Measurements from ENCODE around the gene CALHM3.

Gene CALHM3

GRCh38 chr10:103433858-103434257 lies 45.2 kb downstream of the CALHM3 start:
- Histone ChIP-seq H4K91ac (ENCODE audit: low read length) (no peak overlapping the region), H3K4ac (ENCODE audit: low read depth in 1 of 2, low read length in 2 of 2) (no peak overlapping the region), H2AFZ (ENCODE audit: low read depth, low read length) (no peak overlapping the region), H3K4me1 (ENCODE audit: control insufficient read depth, insufficient read depth, low read depth, low read length) (no peaks in the 10 kb centered on the region), H2BK15ac (ENCODE audit: low read depth, poor library complexity, severe bottlenecking) (no peak overlapping the region), H3K27me3 (ENCODE audit: control insufficient read depth in 1 of 2, insufficient read depth in 1 of 2, low read length in 2 of 2) (no peaks in the 10 kb centered on the region), H3K14ac (ENCODE audit: low read length in 2 of 2) (no peak overlapping the region), H3K79me1 (replicated peaks; ENCODE audit: low read length, poor library complexity, severe bottlenecking) (peaks cover 17% of the 10 kb centered on the region), H2BK5ac (ENCODE audit: low read depth, low read length, poor library complexity, severe bottlenecking) (no peak overlapping the region), H3K9me3 (ENCODE audit: control insufficient read depth, low read length) (no peaks in the 10 kb centered on the region), H2AK5ac (ENCODE audit: low read length, severe bottlenecking) (no peak overlapping the region), H3K9ac (ENCODE audit: low read length) (peak overlapping the region; percentile 21), H3K27ac (ENCODE audit: low read length, poor library complexity, severe bottlenecking) (no peak overlapping the region), H3K36me3 (ENCODE audit: control insufficient read depth in 1 of 2, insufficient read depth in 2 of 2, low read depth in 1 of 2, low read length in 2 of 2) (peaks cover 54 to 85% of the 10 kb centered on the region in 2 experiments), H2BK120ac (ENCODE audit: low read depth, low read length) (no peak overlapping the region), H2BK12ac (ENCODE audit: low read length in 2 of 2) (no peak overlapping the region), H3K4me3 (ENCODE audit: insufficient read depth in 1 of 2, low read depth in 1 of 2, low read length in 2 of 2) (no peak overlapping the region), H3K23ac (ENCODE audit: low read length in 2 of 2) (no peak overlapping the region), H3K18ac (ENCODE audit: low read depth in 1 of 2, low read length in 2 of 2) (no peak overlapping the region), H4K8ac (ENCODE audit: low read length) (no peak overlapping the region), H3K4me2 (ENCODE audit: low read length, poor library complexity, severe bottlenecking) (no peak overlapping the region)
- DNase-seq: no peak
- 100% methylated on average over 1 of the region's 2 CpGs for WGBS

- Histone ChIP-seq H3K9me3 (ENCODE audit: control insufficient read depth, low read length) (no peaks in the 10 kb centered on the region), H3K79me1 (replicated peaks; ENCODE audit: low read length, poor library complexity, severe bottlenecking) (peaks cover 22% of the 10 kb centered on the region), H2BK12ac (ENCODE audit: low read length in 2 of 2) (no peak overlapping the region), H4K91ac (ENCODE audit: low read length) (no peak overlapping the region), H3K4me3 (ENCODE audit: insufficient read depth in 1 of 2, low read depth in 1 of 2, low read length in 2 of 2) (no peak overlapping the region), H4K8ac (ENCODE audit: low read length) (no peak overlapping the region), H2AFZ (ENCODE audit: low read depth, low read length) (no peak overlapping the region), H2BK120ac (ENCODE audit: low read depth, low read length) (no peak overlapping the region), H3K9ac (ENCODE audit: low read length) (no peak overlapping the region), H3K14ac (ENCODE audit: low read length in 2 of 2) (no peak overlapping the region), H2AK5ac (ENCODE audit: low read length, severe bottlenecking) (no peak overlapping the region), H3K23ac (ENCODE audit: low read length in 2 of 2) (no peak overlapping the region), H3K27me3 (ENCODE audit: control insufficient read depth in 1 of 2, insufficient read depth in 1 of 2, low read length in 2 of 2) (no peaks in the 10 kb centered on the region), H2BK15ac (ENCODE audit: low read depth, poor library complexity, severe bottlenecking) (no peak overlapping the region), H3K4me2 (ENCODE audit: low read length, poor library complexity, severe bottlenecking) (no peak overlapping the region), H3K27ac (ENCODE audit: low read length, poor library complexity, severe bottlenecking) (no peak overlapping the region), H3K36me3 (ENCODE audit: control insufficient read depth in 1 of 2, insufficient read depth in 2 of 2, low read depth in 1 of 2, low read length in 2 of 2) (peaks cover 49 to 89% of the 10 kb centered on the region in 2 experiments), H2BK5ac (ENCODE audit: low read depth, low read length, poor library complexity, severe bottlenecking) (no peak overlapping the region), H3K4ac (ENCODE audit: low read depth in 1 of 2, low read length in 2 of 2) (no peak overlapping the region), H3K4me1 (ENCODE audit: control insufficient read depth, insufficient read depth, low read depth, low read length) (no peaks in the 10 kb centered on the region), H3K18ac (ENCODE audit: low read depth in 1 of 2, low read length in 2 of 2) (no peak overlapping the region)
- 93% methylated on average over 8 of the region's 8 CpGs for WGBS
- peak; percentile 26 for DNase-seq
These were observed 47.1 kb downstream of the CALHM3 start for GRCh38 chr10:103431902-103432301.

DNA sequence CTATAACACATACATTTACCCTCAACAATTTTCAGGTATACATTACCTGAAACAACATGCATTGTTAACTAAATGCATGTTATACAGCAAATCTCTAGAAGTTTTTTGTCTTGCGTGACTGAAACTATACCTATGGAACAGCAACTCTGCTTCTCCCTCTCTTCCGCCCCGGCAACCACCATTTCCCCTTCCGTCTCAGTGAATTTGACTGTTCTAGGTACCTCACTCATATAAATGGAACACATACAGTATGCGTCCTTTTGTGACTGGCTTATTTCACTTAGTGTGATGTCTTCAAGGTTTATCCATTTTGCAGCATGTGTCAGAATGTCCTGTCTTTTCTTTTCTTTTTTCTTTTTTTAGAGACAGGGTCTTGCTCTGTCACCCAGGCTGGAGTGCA lies 49.4 kb downstream of the CALHM3 start:
- H2AK5ac ChIP-seq (ENCODE audit: low read length, severe bottlenecking): no peak overlapping the region
- H4K91ac ChIP-seq (ENCODE audit: low read length): no peak overlapping the region
- H3K4me1 ChIP-seq (ENCODE audit: control insufficient read depth, insufficient read depth, low read depth, low read length): no peaks in the 10 kb centered on the region
- H3K9ac ChIP-seq (ENCODE audit: low read length): no peak overlapping the region
- H3K18ac ChIP-seq (ENCODE audit: low read depth in 1 of 2, low read length in 2 of 2): no peak overlapping the region
- DNase-seq: no peak
- no peak overlapping the region for H3K4me2 ChIP-seq (ENCODE audit: low read length, poor library complexity, severe bottlenecking)
- H3K27me3 ChIP-seq (ENCODE audit: control insufficient read depth in 1 of 2, insufficient read depth in 1 of 2, low read length in 2 of 2): no peaks in the 10 kb centered on the region
- H3K27ac ChIP-seq (ENCODE audit: low read length, poor library complexity, severe bottlenecking): no peak overlapping the region
- H3K4ac ChIP-seq (ENCODE audit: low read depth in 1 of 2, low read length in 2 of 2): no peak overlapping the region
- no peaks in the 10 kb centered on the region for H3K9me3 ChIP-seq (ENCODE audit: control insufficient read depth, low read length)
- H3K23ac ChIP-seq (ENCODE audit: low read length in 2 of 2): no peak overlapping the region
- H2BK120ac ChIP-seq (ENCODE audit: low read depth, low read length): no peak overlapping the region
- H3K79me1 ChIP-seq (replicated peaks; ENCODE audit: low read length, poor library complexity, severe bottlenecking): peaks cover 31% of the 10 kb centered on the region
- no peak overlapping the region for H3K14ac ChIP-seq (ENCODE audit: low read length in 2 of 2)
- H2BK15ac ChIP-seq (ENCODE audit: low read depth, poor library complexity, severe bottlenecking): no peak overlapping the region
- no peak overlapping the region for H2BK12ac ChIP-seq (ENCODE audit: low read length in 2 of 2)
- no peak overlapping the region for H3K4me3 ChIP-seq (ENCODE audit: insufficient read depth in 1 of 2, low read depth in 1 of 2, low read length in 2 of 2)
- no peak overlapping the region for H2AFZ ChIP-seq (ENCODE audit: low read depth, low read length)
- 100% methylated on average over 5 of the region's 5 CpGs for WGBS
- H2BK5ac ChIP-seq (ENCODE audit: low read depth, low read length, poor library complexity, severe bottlenecking): no peak overlapping the region
- peaks cover 43 to 85% of the 10 kb centered on the region in 2 experiments for H3K36me3 ChIP-seq (ENCODE audit: control insufficient read depth in 1 of 2, insufficient read depth in 2 of 2, low read depth in 1 of 2, low read length in 2 of 2)
- H4K8ac ChIP-seq (ENCODE audit: low read length): no peak overlapping the region

DNA sequence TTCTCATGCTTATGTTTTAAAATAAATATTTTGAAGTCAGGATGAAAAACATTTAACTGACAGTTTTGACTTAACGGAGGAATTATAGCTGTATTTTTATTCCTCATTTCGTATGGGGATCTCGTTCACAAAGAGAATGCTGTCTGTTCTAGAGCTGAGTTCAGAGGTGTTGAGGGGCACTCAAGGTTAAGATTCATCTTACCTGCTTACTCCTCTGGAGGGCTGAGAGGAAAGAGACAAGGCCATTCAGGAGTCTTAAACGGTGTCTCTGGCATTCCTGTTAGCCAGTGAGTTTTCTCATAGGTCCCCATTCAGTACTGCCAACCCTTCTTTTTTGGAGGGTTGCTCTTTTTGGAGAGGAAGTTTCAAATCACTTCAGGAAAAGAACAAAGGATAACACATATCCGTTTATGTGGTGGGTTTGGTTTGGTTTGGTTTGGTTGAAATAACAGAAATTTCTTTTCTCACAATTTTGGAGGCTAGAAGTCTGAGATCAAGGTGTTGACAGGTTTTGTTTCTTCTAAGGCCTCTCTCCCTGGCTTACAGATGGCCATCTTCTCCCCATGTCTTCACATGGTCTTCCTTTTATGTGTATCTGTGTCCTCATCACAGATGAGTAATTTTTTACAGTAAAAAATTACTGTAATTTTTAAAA lies 49.9 kb downstream of the CALHM3 start:
- Histone ChIP-seq H2BK15ac (ENCODE audit: low read depth, poor library complexity, severe bottlenecking) (no peak overlapping the region), H3K4ac (ENCODE audit: low read depth in 1 of 2, low read length in 2 of 2) (no peak overlapping the region), H3K4me2 (ENCODE audit: low read length, poor library complexity, severe bottlenecking) (no peak overlapping the region), H3K36me3 (ENCODE audit: control insufficient read depth in 1 of 2, insufficient read depth in 2 of 2, low read depth in 1 of 2, low read length in 2 of 2) (peaks cover 39 to 85% of the 10 kb centered on the region in 2 experiments), H3K27me3 (ENCODE audit: control insufficient read depth in 1 of 2, insufficient read depth in 1 of 2, low read length in 2 of 2) (no peaks in the 10 kb centered on the region), H3K18ac (ENCODE audit: low read depth in 1 of 2, low read length in 2 of 2) (no peak overlapping the region), H3K9me3 (ENCODE audit: control insufficient read depth, low read length) (no peaks in the 10 kb centered on the region), H3K23ac (ENCODE audit: low read length in 2 of 2) (no peak overlapping the region), H2AK5ac (ENCODE audit: low read length, severe bottlenecking) (no peak overlapping the region), H3K14ac (ENCODE audit: low read length in 2 of 2) (no peak overlapping the region), H3K27ac (ENCODE audit: low read length, poor library complexity, severe bottlenecking) (no peak overlapping the region), H2BK120ac (ENCODE audit: low read depth, low read length) (no peak overlapping the region), H4K91ac (ENCODE audit: low read length) (no peak overlapping the region), H2BK5ac (ENCODE audit: low read depth, low read length, poor library complexity, severe bottlenecking) (no peak overlapping the region), H3K79me1 (replicated peaks; ENCODE audit: low read length, poor library complexity, severe bottlenecking) (peaks cover 32% of the 10 kb centered on the region), H3K9ac (ENCODE audit: low read length) (no peak overlapping the region), H2AFZ (ENCODE audit: low read depth, low read length) (no peak overlapping the region), H2BK12ac (ENCODE audit: low read length in 2 of 2) (no peak overlapping the region), H3K4me3 (ENCODE audit: insufficient read depth in 1 of 2, low read depth in 1 of 2, low read length in 2 of 2) (no peak overlapping the region), H4K8ac (ENCODE audit: low read length) (no peak overlapping the region), H3K4me1 (ENCODE audit: control insufficient read depth, insufficient read depth, low read depth, low read length) (no peaks in the 10 kb centered on the region)
- DNase-seq: no peak
- WGBS: 95% methylated on average over 5 of the region's 5 CpGs
